Stimulated activated CD8-positive, alpha-beta memory T cell treated with anti-CD3 and anti-CD28 coated beads, Interleukin-12 subunit alpha, Interleukin-12 subunit beta, amount 100 ng/mL, for 24 hours (primary cell): ENCODE measurements around the gene SUCNR1.
"Not testable (repeated sequence)": the region's sequence is repeated elsewhere in the genome, so short reads cannot be mapped to it uniquely, and the experiment has no call there.

ENCODE experiments used
- DNase-seq: peaks from one replicate; pipeline ENCODE4 v3.0.0-alpha.2; 2020; ENCODE audit errors: extremely low read depth

SUCNR1 gene

GRCh38 chr3:151871639-151872468, 1.6 kb upstream of the SUCNR1 start:
- DNase-seq: no peak

GRCh38 chr3:151874079-151874478, 636 bp downstream of the SUCNR1 start:
- not testable (repeated sequence) for DNase-seq

- no peak for DNase-seq
Measured at GRCh38 chr3:151875759-151876158, 2.3 kb downstream of the SUCNR1 start.

GRCh38 chr3:151877269-151877668, 3.8 kb downstream of the SUCNR1 start:
- DNase-seq: no peak

- no peak for DNase-seq
Measured at GRCh38 chr3:151878465-151878864, 5.0 kb downstream of the SUCNR1 start.

- DNase-seq: no peak
Measured at GRCh38 chr3:151879037-151879436, 5.6 kb downstream of the SUCNR1 start.

- DNase-seq: no peak
Measured at GRCh38 chr3:151879679-151880415, 6.4 kb downstream of the SUCNR1 start.

- DNase-seq: no peak
Measured at GRCh38 chr3:151880416-151880690, 6.9 kb downstream of the SUCNR1 start.

- DNase-seq: no peak
Measured at GRCh38 chr3:151881137-151881536, 7.7 kb downstream of the SUCNR1 start.

- DNase-seq: not testable (repeated sequence)
Measured at GRCh38 chr3:151885397-151885796, 12.0 kb downstream of the SUCNR1 start.

GRCh38 chr3:151887450-151888211, 14.2 kb downstream of the SUCNR1 start:
- not testable (repeated sequence) for DNase-seq

- DNase-seq: no peak
Measured at GRCh38 chr3:151890721-151891141, 17.3 kb downstream of the SUCNR1 start.

GRCh38 chr3:151891721-151892120, 18.3 kb downstream of the SUCNR1 start:
- no peak for DNase-seq

GRCh38 chr3:151894219-151894618, 20.8 kb downstream of the SUCNR1 start:
- no peak for DNase-seq

- no peak for DNase-seq
Measured at GRCh38 chr3:151895478-151896241, 22.2 kb downstream of the SUCNR1 start.

GRCh38 chr3:151896246-151897012, 23.0 kb downstream of the SUCNR1 start:
- no peak for DNase-seq

- not testable (repeated sequence) for DNase-seq
Measured at GRCh38 chr3:151898121-151898520, 24.7 kb downstream of the SUCNR1 start.

GRCh38 chr3:151898564-151899261, 25.3 kb downstream of the SUCNR1 start:
- DNase-seq: not testable (repeated sequence)

GRCh38 chr3:151899996-151900395, 26.6 kb downstream of the SUCNR1 start:
- no peak for DNase-seq

- DNase-seq: no peak
Measured at GRCh38 chr3:151900460-151900859, 27.0 kb downstream of the SUCNR1 start.
